22Rv1 (cell line): ENCODE results near the gene MAMDC2.

Experiments
- ZFX ChIP-seq: fragments of 450-650 bp; IDR thresholded peaks from 2 replicates; pipeline ENCODE4 v1.6.1; 2017; ENCODE audit warnings: antibody characterized with exemption, borderline replicate concordance
- TF ChIP-seq, protein P1 (sequence below): fragments of 450-650 bp; IDR thresholded peaks from 2 replicates; pipeline ENCODE4 v1.5.1; 2017; ENCODE audit warnings: mild to moderate bottlenecking

DNA sequence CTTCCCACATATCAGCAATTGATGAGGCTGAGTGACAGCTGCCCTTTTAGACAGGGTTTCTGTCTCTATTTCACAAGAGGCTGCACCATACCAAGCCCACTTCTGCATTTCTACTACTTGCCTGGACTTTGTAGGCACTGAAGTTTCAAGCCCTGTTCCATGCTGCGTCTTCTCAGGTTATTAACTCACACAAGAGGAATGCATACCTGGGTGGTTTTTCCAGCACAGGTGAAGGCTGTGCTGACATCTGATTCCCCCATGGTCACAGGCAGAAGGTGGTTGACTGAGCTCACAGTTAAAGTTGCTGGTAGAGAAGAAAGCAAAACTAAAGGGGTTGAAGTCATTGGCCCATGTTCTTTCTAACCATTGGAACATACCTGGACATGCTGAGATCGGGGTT, 86.6 kb downstream of the MAMDC2 start:
- TF ChIP-seq, protein P1, sequence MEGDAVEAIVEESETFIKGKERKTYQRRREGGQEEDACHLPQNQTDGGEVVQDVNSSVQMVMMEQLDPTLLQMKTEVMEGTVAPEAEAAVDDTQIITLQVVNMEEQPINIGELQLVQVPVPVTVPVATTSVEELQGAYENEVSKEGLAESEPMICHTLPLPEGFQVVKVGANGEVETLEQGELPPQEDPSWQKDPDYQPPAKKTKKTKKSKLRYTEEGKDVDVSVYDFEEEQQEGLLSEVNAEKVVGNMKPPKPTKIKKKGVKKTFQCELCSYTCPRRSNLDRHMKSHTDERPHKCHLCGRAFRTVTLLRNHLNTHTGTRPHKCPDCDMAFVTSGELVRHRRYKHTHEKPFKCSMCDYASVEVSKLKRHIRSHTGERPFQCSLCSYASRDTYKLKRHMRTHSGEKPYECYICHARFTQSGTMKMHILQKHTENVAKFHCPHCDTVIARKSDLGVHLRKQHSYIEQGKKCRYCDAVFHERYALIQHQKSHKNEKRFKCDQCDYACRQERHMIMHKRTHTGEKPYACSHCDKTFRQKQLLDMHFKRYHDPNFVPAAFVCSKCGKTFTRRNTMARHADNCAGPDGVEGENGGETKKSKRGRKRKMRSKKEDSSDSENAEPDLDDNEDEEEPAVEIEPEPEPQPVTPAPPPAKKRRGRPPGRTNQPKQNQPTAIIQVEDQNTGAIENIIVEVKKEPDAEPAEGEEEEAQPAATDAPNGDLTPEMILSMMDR, result no peak
- TF ChIP-seq ZFX, result no peak
